IMR-90 (cell line): ENCODE data around the gene GBP7. TPM values are rescaled to one million over a fixed set of nuclear protein-coding genes. Genes with fewer than 3 reads are reported as not detected.

ENCODE experiments used
- ATAC-seq: fragments of 200-7000 bp; cut with Tn5 transposase; 2 replicates; pipeline ENCODE4 v1.9.1; 2020; ENCODE audit warnings: low read depth, mild to moderate bottlenecking, moderate library complexity
- BruUV-seq: library from RNA; stranded (reverse); fragments of 400-500 nt; replicated peaks from 2 replicates; lab custom pipeline; 2021; lab: Mats Ljungman, UMichigan
- CTCF ChIA-PET: fragments of 300-600 bp; formaldehyde crosslinking; extraction: SDS; loops from one replicate; lab custom pipeline; 2021; ENCODE audit warnings: antibody characterized with exemption; lab: Yijun Ruan, JAX
- POLR2A ChIA-PET: fragments of 300-600 bp; sonication (Branson Sonifier 250); formaldehyde crosslinking; loops from one replicate; lab custom pipeline; 2022; ENCODE audit warnings: antibody characterized with exemption; ENCODE audit not compliant: unreplicated experiment; lab: Charles Lee
- DNase-seq: peaks from one replicate; pipeline ENCODE4 v3.0.0; 2013
- H2AFZ ChIP-seq: replicated peaks from 2 replicates; pipeline ENCODE3; 2013; ENCODE audit warnings: low read length, mild to moderate bottlenecking; ENCODE audit not compliant: poor library complexity
- H2AK5ac ChIP-seq: 2 replicates; pipeline ENCODE4 v1.6.1; 2013; ENCODE audit warnings: low read depth, low read length, inconsistent platforms
- H2AK9ac ChIP-seq: replicated peaks from 2 replicates; pipeline ENCODE3; 2013; ENCODE audit warnings: mild to moderate bottlenecking, low read depth, low read length, moderate library complexity; ENCODE audit not compliant: poor library complexity
- H2BK120ac ChIP-seq: 2 replicates; pipeline ENCODE4 v1.6.1; 2013; ENCODE audit warnings: low read depth, low read length, inconsistent platforms
- H2BK15ac ChIP-seq: 3 replicates; pipeline ENCODE4 v1.6.1; 2013; ENCODE audit warnings: low read depth, low read length, inconsistent platforms
- H2BK20ac ChIP-seq: 2 replicates; pipeline ENCODE4 v1.6.1; 2013; ENCODE audit warnings: low read depth, mild to moderate bottlenecking, inconsistent platforms, low read length, moderate library complexity
- H2BK5ac ChIP-seq: 2 replicates; pipeline ENCODE4 v1.6.1; 2013; ENCODE audit warnings: mild to moderate bottlenecking, low read depth, low read length, inconsistent platforms; ENCODE audit not compliant: poor library complexity, severe bottlenecking
- H3K14ac ChIP-seq: replicated peaks from 2 replicates; pipeline ENCODE4 v1.6.1; 2013; ENCODE audit warnings: low read depth, low read length, inconsistent platforms
- H3K18ac ChIP-seq: 2 replicates; pipeline ENCODE4 v1.6.1; 2013; ENCODE audit warnings: low read depth, low read length, control low read depth
- H3K23ac ChIP-seq: 2 replicates; pipeline ENCODE4 v1.6.1; 2013; ENCODE audit warnings: low read depth, low read length, inconsistent platforms
- H3K27ac ChIP-seq: 2 replicates; pipeline ENCODE4 v1.5.1; 2013; ENCODE audit warnings: mild to moderate bottlenecking, control low read depth, low read length; ENCODE audit not compliant: insufficient read depth
- H3K27me3 ChIP-seq: 2 replicates; pipeline ENCODE4 v1.6.1; 2013; ENCODE audit warnings: low read length; ENCODE audit not compliant: control insufficient read depth, insufficient read depth
- H3K36me3 ChIP-seq: 2 replicates; pipeline ENCODE4 v1.6.1; 2013; ENCODE audit warnings: low read length, mixed read lengths; ENCODE audit not compliant: control insufficient read depth, insufficient read depth
- H3K4ac ChIP-seq: 2 replicates; pipeline ENCODE4 v1.6.1; 2013; ENCODE audit warnings: low read depth, low read length, inconsistent platforms
- H3K4me1 ChIP-seq: 2 replicates; pipeline ENCODE4 v1.6.1; 2013; ENCODE audit warnings: low read length, mixed read lengths; ENCODE audit not compliant: control insufficient read depth, insufficient read depth
- H3K4me2 ChIP-seq: 2 replicates; pipeline ENCODE4 v1.6.1; 2013; ENCODE audit warnings: low read depth, mild to moderate bottlenecking, control low read depth, low read length, moderate library complexity
- H3K4me3 ChIP-seq: 2 replicates; pipeline ENCODE4 v1.5.1; 2013; ENCODE audit warnings: low read depth, mild to moderate bottlenecking, control low read depth, low read length, moderate library complexity; ENCODE audit not compliant: insufficient read depth
- H3K56ac ChIP-seq: 2 replicates; pipeline ENCODE4 v1.6.1; 2013; ENCODE audit warnings: low read length, inconsistent platforms; ENCODE audit not compliant: insufficient read depth; ENCODE audit errors: extremely low read depth
- H3K79me1 ChIP-seq, 2 experiments: 2 replicates each; pipeline ENCODE4 v1.6.1; 2013; ENCODE audit warnings: low read length in 2 of 2, inconsistent platforms in 1 of 2, low read depth in 1 of 2
- H3K9ac ChIP-seq: 2 replicates; pipeline ENCODE4 v1.6.1; 2013; ENCODE audit warnings: low read depth, low read length, control low read depth
- H3K9me1 ChIP-seq: 2 replicates; pipeline ENCODE4 v1.6.1; 2013; ENCODE audit warnings: low read length, inconsistent platforms; ENCODE audit not compliant: insufficient read depth
- H3K9me3 ChIP-seq: 2 replicates; pipeline ENCODE4 v1.6.1; 2013; ENCODE audit warnings: low read length; ENCODE audit not compliant: control insufficient read depth, insufficient read depth
- H4K20me1 ChIP-seq: 2 replicates; pipeline ENCODE4 v1.6.1; 2013; ENCODE audit warnings: low read length, inconsistent platforms; ENCODE audit not compliant: insufficient read depth
- H4K5ac ChIP-seq: 2 replicates; pipeline ENCODE4 v1.6.1; 2013; ENCODE audit warnings: mild to moderate bottlenecking, low read depth, low read length, control low read depth
- H4K8ac ChIP-seq, 2 experiments: 2 replicates each; pipeline ENCODE4 v1.6.1; 2013; ENCODE audit warnings: low read depth in 2 of 2, low read length in 2 of 2, control low read depth in 1 of 2, inconsistent platforms in 1 of 2
- H4K91ac ChIP-seq: 2 replicates; pipeline ENCODE4 v1.6.1; 2013; ENCODE audit warnings: low read depth, low read length, inconsistent platforms; ENCODE audit not compliant: insufficient read depth
- BHLHE40 ChIP-seq: fragments of 150-350 bp; IDR thresholded peaks from 2 replicates; pipeline ENCODE4 v1.6.1; 2016; ENCODE audit warnings: mild to moderate bottlenecking, low read depth, low read length
- ELK1 ChIP-seq: fragments of 150-350 bp; IDR thresholded peaks from 2 replicates; pipeline ENCODE4 v1.6.1; 2016; ENCODE audit warnings: low read depth, mild to moderate bottlenecking, low read length, moderate library complexity, borderline replicate concordance
- FOS ChIP-seq: fragments of 150-350 bp; IDR thresholded peaks from 2 replicates; pipeline ENCODE4 v1.6.1; 2016; ENCODE audit warnings: low read depth, low read length
- MAFK ChIP-seq: IDR thresholded peaks from 2 replicates; pipeline ENCODE4 v1.6.1; 2012; ENCODE audit warnings: low read depth, low read length, improper control_type of control experiment
- MAZ ChIP-seq: IDR thresholded peaks from 2 replicates; pipeline ENCODE4 v1.6.1; 2012; ENCODE audit warnings: low read depth, mild to moderate bottlenecking, low read length, improper control_type of control experiment, moderate library complexity, borderline replicate concordance
- MXI1 ChIP-seq: IDR thresholded peaks from 2 replicates; pipeline ENCODE4 v1.6.1; 2012; ENCODE audit warnings: low read depth, mild to moderate bottlenecking, low read length, moderate library complexity, borderline replicate concordance
- NFE2L2 ChIP-seq: fragments of 150-350 bp; IDR thresholded peaks from 2 replicates; pipeline ENCODE4 v1.6.1; 2016; ENCODE audit warnings: low read depth, mild to moderate bottlenecking, low read length
- POLR2A ChIP-seq: IDR thresholded peaks from 2 replicates; pipeline ENCODE4 v1.6.1; 2012; ENCODE audit warnings: mild to moderate bottlenecking, low read depth, low read length
- RAD21 ChIP-seq: IDR thresholded peaks from 2 replicates; pipeline ENCODE4 v1.6.1; 2012; ENCODE audit warnings: low read length, improper control_type of control experiment
- RCOR1 ChIP-seq: IDR thresholded peaks from 2 replicates; pipeline ENCODE4 v1.6.1; 2012; ENCODE audit warnings: mild to moderate bottlenecking, low read length, improper control_type of control experiment; ENCODE audit not compliant: insufficient replicate concordance
- RFX5 ChIP-seq: IDR thresholded peaks from 2 replicates; pipeline ENCODE4 v1.8.0; 2012; ENCODE audit warnings: low read depth, mild to moderate bottlenecking, low read length, moderate library complexity
- SMC3 ChIP-seq: fragments of 150-350 bp; IDR thresholded peaks from 2 replicates; pipeline ENCODE4 v1.6.1; 2016; ENCODE audit warnings: low read depth, mild to moderate bottlenecking, antibody characterized with exemption, low read length, moderate library complexity
- WGBS, 2 experiments: methylation state at CpG; one replicate each; pipeline versions ENCODE4 v1.1.5 to v1.1.7; 2013; ENCODE audit warnings: missing lambda C conversion rate in 2 of 2; ENCODE audit not compliant: insufficient read length in 1 of 2; ENCODE audit errors: extremely low coverage in 2 of 2; 5-methylcytosine and 5-hydroxymethylcytosine counted together
- dilution Hi-C: fragments of 300-500 bp; cut with HindIII; formaldehyde crosslinking; loops from one replicate; pipeline ENCODE4 v1.14.3; 2018; ENCODE audit warnings: low sequenced_read_pairs; ENCODE audit not compliant: unreplicated experiment
- in situ Hi-C: fragments of 300-500 bp; cut with MboI; formaldehyde crosslinking; loops from 3 replicates; pipeline ENCODE4 v1.14.3; 2019; ENCODE audit warnings: low sequenced_read_pairs, inconsistent platforms, mixed read lengths
- intact Hi-C: fragments of 100-400 bp; cut with micrococcal nuclease; formaldehyde crosslinking; loops from 2 replicates; pipeline ENCODE4 v1.10.0; 2022
- polyA plus RNA-seq, 3 experiments: library from polyadenylated mRNA; depleted of rRNA; stranded (reverse); fragments of >200 nt; gene quantifications; 2 replicates each; pipeline ENCODE4 v1.2.3, GENCODE V29; 2012; ENCODE audit warnings: low replicate concordance in 1 of 3
- total RNA-seq: library from RNA; depleted of rRNA; stranded (reverse); fragments of >200 nt; gene quantifications from 2 replicates; pipeline ENCODE4 v1.2.3, GENCODE V29; 2012

The GBP7 gene
- total and polyA plus RNA-seq, 2 of the 4 experiments (the other 2 are of a cell fraction), result not detected

GRCh38 chr1:89129911-89130310, 45.9 kb downstream of the GBP7 start:
- Histone ChIP-seq H2BK120ac (no peak overlapping the region), H3K9me1 (no peaks in the 10 kb centered on the region), H2BK5ac (no peak overlapping the region), H3K23ac (no peak overlapping the region), H3K4me1 (peaks cover 4% of the 10 kb centered on the region), H3K4me2 (no peak overlapping the region), H3K14ac (no peak overlapping the region), H3K9ac (no peak overlapping the region), H3K36me3 (no peaks in the 10 kb centered on the region), H3K79me1 (no peaks in the 10 kb centered on the region), H4K8ac (no peak overlapping the region), H3K27me3 (peaks cover 1% of the 10 kb centered on the region; the same call in 1 of the 2 replicates), H2BK20ac (no peak overlapping the region), H3K18ac (no peak overlapping the region), H4K5ac (no peak overlapping the region), H2AK5ac (no peak overlapping the region), H3K56ac (no peak overlapping the region), H2BK15ac (no peak overlapping the region), H3K9me3 (no peaks in the 10 kb centered on the region), H4K91ac (no peak overlapping the region), H3K4ac (no peak overlapping the region), H2AK9ac (no peak overlapping the region), H4K20me1 (no peaks in the 10 kb centered on the region), H3K27ac (no peak overlapping the region), H2AFZ (no peak overlapping the region), H3K4me3 (no peak overlapping the region)
- intact Hi-C loops, result no loop called here
- DNase-seq (no peak), ATAC-seq (no peak)
- BruUV-seq, result no TSS peak
- in situ Hi-C loops, result no loop called here
- dilution Hi-C loops, result no loop called here
- TF ChIP-seq RCOR1, result no peak
- TF ChIP-seq POLR2A, result no peak
- no peak for TF ChIP-seq RAD21
- no peak for TF ChIP-seq BHLHE40
- TF ChIP-seq ELK1, result no peak
- no peak for TF ChIP-seq MAFK
- TF ChIP-seq FOS, result no peak
- no peak for TF ChIP-seq NFE2L2
- TF ChIP-seq MAZ, result no peak
- TF ChIP-seq RFX5, result no peak
- no peak for TF ChIP-seq SMC3
- TF ChIP-seq MXI1, result no peak
- POLR2A ChIA-PET, result no interaction called here
- CTCF ChIA-PET, result no interaction called here
- whole genome bisulfite sequencing, 2 experiments, result no CpG with 5 or more reads among the region's 4 CpGs
